Measurements from ENCODE around the gene TMEM9.

The TMEM9 gene

GRCh38 chr1:201146626-201147390 lies 7.5 kb downstream of the TMEM9 start:
- DNase-seq (ENCODE audit: low read depth), result no peak
- H3K4me3 ChIP-seq (ENCODE audit: low read length), result no peak overlapping the region
- TF ChIP-seq CTCF (conservative IDR thresholded peaks at IDR 0.05; ENCODE audit: low read length), result no peak

- no peak for TF ChIP-seq CTCF (conservative IDR thresholded peaks at IDR 0.05; ENCODE audit: low read length)
Measured at GRCh38 chr1:201145816-201146215, 8.5 kb downstream of the TMEM9 start.

GRCh38 chr1:201145132-201145531 lies 9.1 kb downstream of the TMEM9 start:
- H3K4me3 ChIP-seq (ENCODE audit: low read length), result no peak overlapping the region
- DNase-seq (ENCODE audit: low read depth), result no peak
- TF ChIP-seq CTCF (conservative IDR thresholded peaks at IDR 0.05; ENCODE audit: low read length), result no peak

More at GRCh38 chr1:201145816-201146215, 8.5 kb downstream of the TMEM9 start:
- no peak overlapping the region for H3K4me3 ChIP-seq (ENCODE audit: low read length)
- no peak for DNase-seq (ENCODE audit: low read depth)

- no peak for DNase-seq (ENCODE audit: low read depth)
- TF ChIP-seq CTCF (conservative IDR thresholded peaks at IDR 0.05; ENCODE audit: low read length), result no peak
- H3K4me3 ChIP-seq (ENCODE audit: low read length), result no peak overlapping the region
Measured at GRCh38 chr1:201144701-201145100, 9.6 kb downstream of the TMEM9 start.

- no peak for TF ChIP-seq CTCF (conservative IDR thresholded peaks at IDR 0.05; ENCODE audit: low read length)
- no peak for DNase-seq (ENCODE audit: low read depth)
- H3K4me3 ChIP-seq (ENCODE audit: low read length), result no peak overlapping the region
Measured at GRCh38 chr1:201143726-201144635, 10.3 kb downstream of the TMEM9 start.

- no peak overlapping the region for H3K4me3 ChIP-seq (ENCODE audit: low read length)
- peak; percentile 78 for DNase-seq (ENCODE audit: low read depth)
- TF ChIP-seq CTCF (conservative IDR thresholded peaks at IDR 0.05; ENCODE audit: low read length), result no peak
Measured at GRCh38 chr1:201142849-201143725, 11.2 kb downstream of the TMEM9 start.
